ENCODE measurements around the gene CC2D2A.

The CC2D2A gene

GRCh38 chr4:15466596-15466995 lies 3.1 kb upstream of the CC2D2A start:
- DNase-seq (ENCODE audit: low read depth) = no peak

GRCh38 chr4:15470128-15470475 lies 420 bp downstream of the CC2D2A start:
- DNase-seq (ENCODE audit: low read depth) = no peak

- no peak for DNase-seq (ENCODE audit: low read depth)
Observed at GRCh38 chr4:15476396-15476795, 6.7 kb downstream of the CC2D2A start.

GRCh38 chr4:15478724-15479088 lies 9.0 kb downstream of the CC2D2A start:
- DNase-seq (ENCODE audit: low read depth) = no peak

GRCh38 chr4:15479089-15479912 lies 9.6 kb downstream of the CC2D2A start:
- DNase-seq (ENCODE audit: low read depth) = no peak

DNA sequence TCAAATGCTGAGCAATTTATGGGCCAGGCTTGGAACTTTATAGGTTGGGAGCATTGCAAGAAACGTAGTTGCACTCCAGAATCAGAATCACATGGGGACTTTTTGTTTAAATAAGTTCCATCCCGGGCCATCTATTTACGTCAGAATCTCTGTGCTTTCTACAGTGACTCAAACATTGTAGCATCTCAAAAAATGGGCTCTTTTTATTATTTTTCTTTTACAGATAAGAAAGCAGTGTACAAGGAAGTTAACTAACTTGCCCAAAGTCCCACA lies 10.2 kb downstream of the CC2D2A start:
- no peak for DNase-seq (ENCODE audit: low read depth)

DNA sequence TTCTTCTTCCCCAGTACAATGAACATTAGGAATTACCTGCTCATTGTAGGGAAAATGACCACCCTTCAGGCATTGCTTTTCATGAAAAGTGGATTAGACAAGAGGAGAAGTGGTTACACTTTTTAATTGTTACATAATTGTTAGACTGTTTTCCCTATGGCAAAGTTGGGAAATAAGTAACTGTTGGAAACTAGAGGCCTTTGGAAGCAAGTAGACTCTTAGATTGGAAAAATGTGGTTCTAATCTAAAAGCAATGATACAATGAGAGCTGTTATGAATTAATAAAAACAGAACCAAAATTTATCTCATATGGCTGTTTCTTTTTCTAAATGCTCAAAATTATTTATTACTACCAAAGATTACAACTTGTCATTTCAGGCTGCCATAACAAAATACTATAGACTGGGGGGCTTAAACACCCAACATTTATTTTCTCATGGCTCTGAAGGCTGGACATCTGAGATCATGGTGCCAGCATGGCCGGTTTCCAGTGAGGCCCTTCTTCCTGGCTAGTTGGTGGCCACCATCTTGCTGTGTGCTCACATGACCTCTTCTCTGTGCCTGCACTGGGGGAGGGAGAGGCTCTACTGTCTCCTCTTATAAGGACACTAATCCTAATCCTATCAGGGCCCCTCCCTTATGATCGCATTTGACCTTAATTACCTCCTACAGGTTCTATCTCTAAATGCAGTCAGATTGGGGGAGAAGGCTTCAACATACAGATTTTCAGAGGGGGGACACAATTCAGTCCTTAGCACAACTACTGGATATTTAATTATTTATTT lies 12.5 kb downstream of the CC2D2A start:
- DNase-seq (ENCODE audit: low read depth) = no peak

GRCh38 chr4:15482842-15483241 lies 13.2 kb downstream of the CC2D2A start:
- DNase-seq (ENCODE audit: low read depth) = no peak

GRCh38 chr4:15488136-15488535 lies 18.5 kb downstream of the CC2D2A start:
- DNase-seq (ENCODE audit: low read depth) = no peak

DNA sequence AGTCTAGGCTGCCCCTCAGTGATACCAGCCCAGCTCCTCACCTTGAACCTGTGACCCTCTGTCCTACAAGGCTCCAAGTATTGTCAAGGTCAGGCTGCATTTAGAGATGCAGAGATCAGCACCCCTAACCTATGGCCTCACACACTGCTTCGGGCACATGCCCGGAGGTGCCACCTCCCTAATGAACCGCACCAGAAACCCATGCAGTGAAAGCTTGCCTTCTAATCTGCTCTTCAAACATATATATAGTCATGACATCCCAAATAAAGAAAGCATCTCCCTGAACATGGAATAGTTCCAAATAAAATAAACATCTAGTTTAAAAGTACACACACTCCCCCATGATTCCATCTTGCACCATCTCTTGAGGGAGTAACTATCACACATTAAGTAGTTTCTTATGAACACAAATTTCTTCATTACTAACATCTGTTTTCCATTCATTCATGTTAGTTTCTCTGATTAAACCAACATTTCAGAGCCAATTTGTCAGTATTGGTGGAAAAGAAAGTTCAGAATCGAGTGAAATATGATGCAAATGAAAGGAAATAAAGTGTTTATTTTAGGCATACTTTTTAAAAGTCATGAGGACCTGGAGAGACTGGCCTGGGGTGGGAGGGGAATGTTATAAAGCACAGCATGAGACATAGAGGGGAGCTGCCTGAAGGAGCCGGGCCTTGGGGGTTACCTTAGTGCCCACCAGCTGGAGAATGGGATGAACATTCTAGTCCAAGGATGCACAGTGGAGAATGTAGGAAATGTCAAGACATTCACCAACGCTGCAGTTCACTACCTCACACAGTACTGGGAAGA lies 19.2 kb downstream of the CC2D2A start:
- DNase-seq (ENCODE audit: low read depth) = no peak

DNA sequence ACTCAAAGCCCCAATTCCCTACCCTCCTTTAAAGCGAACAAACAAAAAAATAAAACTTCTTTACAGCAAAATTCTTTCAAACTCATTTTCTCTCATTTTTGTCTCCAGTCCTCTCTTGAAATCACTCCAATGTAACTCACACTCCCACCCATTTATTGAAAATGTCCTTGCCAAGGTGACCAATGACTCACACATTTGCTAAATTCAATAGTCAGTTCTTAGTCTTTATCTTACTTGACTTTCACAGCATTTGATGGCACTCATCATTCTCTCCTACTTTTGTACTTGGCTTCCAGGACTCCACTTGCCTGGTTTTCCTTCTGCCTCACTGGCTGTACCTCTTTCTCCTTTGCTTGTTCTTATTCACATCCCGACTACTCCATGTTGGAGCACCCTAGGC lies 19.9 kb downstream of the CC2D2A start:
- DNase-seq (ENCODE audit: low read depth) = no peak

DNA sequence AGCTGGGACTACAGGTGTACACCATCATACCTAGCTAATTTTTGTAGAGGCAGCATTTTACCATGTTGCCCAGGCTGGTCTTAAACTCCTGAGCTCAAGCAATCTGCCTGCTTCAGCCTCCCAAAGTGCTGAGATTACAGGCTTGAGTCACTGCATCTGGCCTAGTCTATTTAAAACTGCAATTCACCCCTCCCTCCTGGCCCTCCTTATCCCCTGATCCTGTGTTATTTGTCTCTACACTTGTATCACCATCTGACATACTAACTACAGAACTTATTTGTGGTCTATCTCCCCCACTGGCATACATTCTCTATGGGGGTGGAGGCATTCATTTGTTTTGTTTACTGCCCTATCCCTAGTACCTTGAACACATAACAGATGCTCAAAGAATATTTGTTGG lies 23.7 kb downstream of the CC2D2A start:
- no peak for DNase-seq (ENCODE audit: low read depth)

DNA sequence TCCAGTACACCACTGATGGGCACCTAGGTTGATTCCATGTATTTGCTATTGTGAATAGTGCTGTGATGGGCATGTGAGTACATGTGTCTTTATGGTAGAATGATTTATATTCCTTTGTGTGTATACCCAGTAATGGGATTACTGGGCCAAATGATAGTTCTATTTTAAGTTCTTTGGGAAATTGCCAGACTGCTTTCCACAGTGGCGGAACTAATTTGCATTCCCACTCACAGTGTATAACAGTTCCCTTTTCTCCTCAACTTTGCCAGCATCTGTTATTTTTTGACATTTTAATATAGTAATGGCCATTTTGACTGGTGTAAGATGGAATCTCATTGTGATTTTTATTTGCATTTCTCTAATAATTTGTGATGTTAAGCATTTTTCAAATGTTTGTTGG lies 25.9 kb downstream of the CC2D2A start:
- DNase-seq (ENCODE audit: low read depth) = no peak

GRCh38 chr4:15498356-15498755 lies 28.7 kb downstream of the CC2D2A start:
- DNase-seq (ENCODE audit: low read depth) = no peak

DNA sequence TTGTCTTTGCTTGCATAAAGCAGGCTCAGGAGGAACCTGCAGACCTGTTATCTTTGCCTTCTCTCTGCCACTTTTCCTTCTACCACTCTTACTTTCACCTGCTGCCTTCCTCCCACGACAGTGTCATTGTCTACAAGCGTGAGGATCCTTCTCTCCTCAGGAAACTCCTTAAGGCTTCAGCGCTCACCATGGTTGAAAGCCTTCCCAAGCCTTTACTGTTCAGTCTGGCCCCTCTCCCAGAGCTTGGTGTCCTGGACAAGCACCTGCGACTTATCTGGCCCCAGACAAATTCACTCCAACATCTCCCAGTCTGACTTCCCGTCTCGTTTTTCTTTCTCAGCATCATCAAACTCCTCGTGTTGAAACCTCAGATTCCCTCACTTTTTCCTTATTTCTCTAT lies 31.0 kb downstream of the CC2D2A start:
- DNase-seq (ENCODE audit: low read depth) = no peak

GRCh38 chr4:15501941-15502340 lies 32.3 kb downstream of the CC2D2A start:
- no peak for DNase-seq (ENCODE audit: low read depth)

DNA sequence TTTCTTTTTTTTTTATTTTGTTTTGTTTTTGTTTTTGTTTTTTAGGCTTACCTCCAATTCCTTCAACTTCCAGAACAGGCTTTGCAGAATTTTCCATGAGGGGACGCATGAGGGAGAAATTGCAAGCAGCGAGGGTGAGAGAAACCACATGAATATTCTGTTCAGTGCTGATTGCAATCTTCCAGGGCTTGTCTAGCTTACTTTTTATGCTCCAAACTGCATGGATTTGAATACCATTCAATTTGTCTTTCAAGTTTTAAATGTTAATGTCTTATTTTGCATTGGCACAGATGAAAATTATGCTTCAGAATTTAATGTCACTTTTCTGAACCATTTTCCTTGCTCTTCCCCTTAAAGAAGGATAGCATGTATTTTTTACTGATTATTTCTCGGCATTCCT lies 32.7 kb downstream of the CC2D2A start:
- DNase-seq (ENCODE audit: low read depth) = no peak

DNA sequence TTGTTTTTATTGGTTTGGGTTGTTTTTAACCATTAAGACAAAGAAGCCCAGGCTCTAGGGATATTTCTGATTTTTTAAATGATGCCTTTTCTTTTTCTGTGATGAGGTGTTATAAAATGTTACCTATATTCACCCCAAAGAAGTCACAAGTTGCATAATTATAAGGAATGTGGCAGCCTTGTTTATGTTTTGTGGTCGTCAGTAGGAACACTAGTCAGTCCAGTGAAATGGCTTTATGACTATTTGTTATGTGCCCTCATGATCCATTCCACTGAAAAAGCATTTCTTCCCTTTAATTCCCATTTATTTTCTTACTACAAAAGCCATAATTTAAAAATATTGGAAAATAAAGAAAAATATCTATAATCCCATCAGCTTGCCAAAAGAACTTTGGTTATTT lies 34.4 kb downstream of the CC2D2A start:
- no peak for DNase-seq (ENCODE audit: low read depth)

DNA sequence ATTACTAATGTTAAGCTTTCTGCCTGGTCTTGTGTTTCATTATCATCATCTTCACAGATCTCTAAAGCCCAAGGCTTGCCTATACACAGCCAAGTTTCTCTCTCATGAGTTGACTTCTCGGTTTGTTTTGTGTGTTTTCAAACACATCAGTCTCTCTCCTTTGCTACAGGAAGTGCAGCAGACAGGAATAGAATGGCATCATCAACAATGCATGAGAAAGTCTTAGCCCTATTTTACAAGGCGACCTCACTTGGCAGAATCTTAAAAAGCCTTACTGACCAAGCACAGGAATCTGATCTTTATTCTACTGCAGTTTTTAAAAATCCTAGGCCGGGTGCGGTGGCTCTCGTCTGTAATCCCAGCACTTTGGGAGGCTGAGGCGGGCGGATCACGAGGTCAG lies 36.8 kb downstream of the CC2D2A start:
- DNase-seq (ENCODE audit: low read depth) = no peak

GRCh38 chr4:15507679-15508078 lies 38.0 kb downstream of the CC2D2A start:
- DNase-seq (ENCODE audit: low read depth) = no peak

DNA sequence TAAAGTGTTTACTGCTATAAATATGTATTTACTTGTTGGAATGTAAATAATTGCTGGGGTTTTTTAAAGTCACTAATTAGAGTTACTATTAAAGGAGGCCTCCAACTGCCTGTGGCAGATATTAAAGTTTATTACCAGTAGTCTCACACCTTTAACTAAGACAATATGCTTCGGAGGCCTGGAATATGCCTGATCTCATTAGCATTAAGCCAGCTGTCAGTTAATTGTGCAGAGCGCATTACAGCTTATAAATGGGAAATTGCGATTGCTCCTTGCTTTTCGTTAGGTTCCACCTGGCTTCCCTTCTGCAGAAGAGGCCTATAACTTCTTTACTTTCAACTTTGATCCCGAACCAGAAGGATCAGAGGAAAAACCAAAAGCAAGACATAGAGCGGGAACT lies 41.3 kb downstream of the CC2D2A start:
- no peak for DNase-seq (ENCODE audit: low read depth)

GRCh38 chr4:15513545-15513944 lies 43.9 kb downstream of the CC2D2A start:
- DNase-seq (ENCODE audit: low read depth) = no peak

DNA sequence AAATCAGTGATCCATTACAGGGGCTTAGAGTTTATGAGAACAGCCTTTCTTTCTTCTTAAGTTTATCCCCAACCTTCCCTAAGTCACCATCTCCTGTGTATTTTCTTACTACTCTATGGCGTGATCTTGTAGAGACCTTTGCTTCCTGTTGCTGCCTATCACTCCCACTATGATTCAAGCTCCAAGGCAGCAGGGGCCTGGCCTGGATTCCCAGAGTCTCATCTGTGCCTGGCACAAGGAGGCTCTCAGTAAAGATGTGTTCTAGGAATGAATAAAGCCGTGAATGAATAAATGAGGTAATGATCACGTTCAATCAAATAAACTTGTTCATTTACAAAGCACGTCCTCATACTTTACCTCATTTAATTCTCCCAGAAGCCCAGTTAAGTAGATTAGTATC lies 45.4 kb downstream of the CC2D2A start:
- DNase-seq (ENCODE audit: low read depth) = no peak
